CD14-positive monocyte (primary cell): ENCODE results near the gene FAM174B. TPM values are rescaled to one million over a fixed set of nuclear protein-coding genes. Genes with fewer than 3 reads are reported as not detected.

ENCODE experiments used
- DNase-seq, 3 donors: peaks; one replicate each; pipeline ENCODE4 v3.0.0-alpha.2; 2011 to 2022
- H2AFZ ChIP-seq: 2 replicates; pipeline ENCODE4 v1.6.0; 2012; ENCODE audit warnings: mild to moderate bottlenecking, low read depth, low read length, inconsistent platforms; ENCODE audit not compliant: insufficient read depth, poor library complexity, severe bottlenecking
- H3K27ac ChIP-seq, 2 donors: 1 replicate in 1 of 2; 2 replicates in 1 of 2; pipeline ENCODE4 v1.5.1; 2012 to 2013; ENCODE audit warnings: low read length in 2 of 2, control low read depth in 1 of 2, inconsistent platforms in 1 of 2, low read depth in 1 of 2, mild to moderate bottlenecking in 1 of 2
- H3K27me3 ChIP-seq, 2 donors: one replicate each; pipeline versions ENCODE4 v1.6.0 to v1.6.1; 2011 to 2013; ENCODE audit warnings: low read length in 2 of 2; ENCODE audit not compliant: control insufficient read depth in 2 of 2, insufficient read depth in 2 of 2
- H3K36me3 ChIP-seq, 2 donors: replicated peaks in 1 of 2; 1 replicate in 1 of 2; 2 replicates in 1 of 2; pipeline versions ENCODE4 v1.5.1 to v1.6.1; 2012 to 2013; ENCODE audit warnings: low read length in 2 of 2, control low read depth in 1 of 2, inconsistent platforms in 1 of 2, mild to moderate bottlenecking in 1 of 2; ENCODE audit not compliant: insufficient read depth in 2 of 2, control insufficient read depth in 1 of 2
- H3K4me1 ChIP-seq, 2 donors: 1 replicate in 1 of 2; 2 replicates in 1 of 2; pipeline versions ENCODE4 v1.5.1 to v1.6.1; 2012 to 2013; ENCODE audit warnings: low read length in 2 of 2, control low read depth in 1 of 2, inconsistent platforms in 1 of 2, mild to moderate bottlenecking in 1 of 2, moderate library complexity in 1 of 2; ENCODE audit not compliant: insufficient read depth in 2 of 2, control insufficient read depth in 1 of 2
- H3K4me2 ChIP-seq: replicated peaks from 2 replicates; pipeline ENCODE3; 2012; ENCODE audit warnings: low read length, moderate library complexity, mild to moderate bottlenecking; ENCODE audit not compliant: poor library complexity, severe bottlenecking; ENCODE audit errors: extremely low read depth
- H3K4me3 ChIP-seq, 3 experiments: fragments of 200-600 bp in 1 of 3; sonication (generic) in 1 of 3; replicated peaks in 1 of 3; 1 replicate in 2 of 3; 2 replicates in 1 of 3; pipeline ENCODE4 v1.5.1; 2011 to 2013; ENCODE audit warnings: low read length in 3 of 3, mild to moderate bottlenecking in 3 of 3, control low read depth in 2 of 3, low read depth in 2 of 3, inconsistent platforms in 1 of 3, moderate library complexity in 1 of 3
- H3K79me2 ChIP-seq: 2 replicates; pipeline ENCODE4 v1.6.0; 2012; ENCODE audit warnings: mild to moderate bottlenecking, control low read depth, inconsistent platforms, low read length, moderate library complexity; ENCODE audit not compliant: insufficient read depth
- H3K9ac ChIP-seq: 2 replicates; pipeline ENCODE4 v1.6.0; 2017; ENCODE audit warnings: low read length, mild to moderate bottlenecking; ENCODE audit not compliant: insufficient read depth, poor library complexity, severe bottlenecking
- H3K9me3 ChIP-seq, 2 donors: replicated peaks in 1 of 2; 1 replicate in 1 of 2; 2 replicates in 1 of 2; pipeline versions ENCODE4 v1.5.1 to v1.6.1; 2012 to 2013; ENCODE audit warnings: low read length in 2 of 2, control low read depth in 1 of 2; ENCODE audit not compliant: control insufficient read depth in 1 of 2, insufficient read depth in 1 of 2
- H4K20me1 ChIP-seq: 2 replicates; pipeline ENCODE4 v1.6.0; 2012; ENCODE audit warnings: mild to moderate bottlenecking, low read length, control low read depth, moderate library complexity; ENCODE audit not compliant: insufficient read depth
- H3K27ac Mint-ChIP-seq, 7 donors: one replicate each; pipeline ENCODE4 v1.8.0; 2020; ENCODE audit warnings: mild to moderate bottlenecking in 7 of 7, mixed read lengths in 7 of 7, moderate library complexity in 6 of 7, inconsistent platforms in 2 of 7
- H3K27me3 Mint-ChIP-seq, 3 donors: one replicate each; pipeline ENCODE4 v1.8.0; 2021 to 2022; ENCODE audit warnings: low read depth in 3 of 3, mild to moderate bottlenecking in 3 of 3, mixed read lengths in 3 of 3, moderate library complexity in 3 of 3, inconsistent platforms in 1 of 3
- H3K36me3 Mint-ChIP-seq, 2 donors: one replicate each; pipeline ENCODE4 v1.8.0; 2020; ENCODE audit warnings: mixed read lengths in 2 of 2, inconsistent platforms in 1 of 2, mild to moderate bottlenecking in 1 of 2
- H3K4me1 Mint-ChIP-seq: one replicate; pipeline ENCODE4 v1.8.0; 2020; ENCODE audit warnings: mild to moderate bottlenecking, mixed read lengths
- H3K4me3 Mint-ChIP-seq, 2 donors: one replicate each; pipeline ENCODE4 v1.8.0; 2020; ENCODE audit warnings: mild to moderate bottlenecking in 2 of 2, mixed read lengths in 2 of 2, moderate library complexity in 1 of 2
- H3K9me3 Mint-ChIP-seq, 7 donors: one replicate each; pipeline ENCODE4 v1.8.0; 2020 to 2022; ENCODE audit warnings: mixed read lengths in 7 of 7, mild to moderate bottlenecking in 6 of 7, moderate library complexity in 6 of 7, inconsistent platforms in 2 of 7
- CTCF ChIP-seq: fragments of 200-600 bp; IDR thresholded peaks from one replicate; pipeline ENCODE4 v1.8.0; 2022; ENCODE audit warnings: antibody characterized with exemption, mild to moderate bottlenecking
- WGBS: methylation state at CpG from one replicate; pipeline ENCODE4 v1.1.5; 2013; ENCODE audit warnings: missing lambda C conversion rate; ENCODE audit not compliant: insufficient coverage; 5-methylcytosine and 5-hydroxymethylcytosine counted together
- intact Hi-C, 2 donors: fragments of 100-400 bp; cut with micrococcal nuclease; formaldehyde crosslinking; loops; one replicate each; pipeline versions ENCODE4 v1.15.0 to v1.15.1; 2023
- polyA plus RNA-seq, 3 donors: library from polyadenylated mRNA; depleted of rRNA in 1 of 3; unstranded in 2 of 3; stranded (reverse) in 1 of 3; fragments of 300-500 nt in 2 of 3; fragments of >200 nt in 1 of 3; fragmentation: Illumina TruSeq in 2 of 3; gene quantifications; 1 replicate in 2 of 3; 2 replicates in 1 of 3; pipeline ENCODE4 v1.2.3, GENCODE V29; 2012 to 2021

The FAM174B gene
- polyA plus RNA-seq, 3 donors = 2.2 to 4.7 (median 3.2) TPM

GRCh38 chr15:92580521-92580920 is 75.1 kb downstream of the FAM174B start:
- H3K4me3 Mint-ChIP-seq = no peak overlapping the region
- intact Hi-C loops = no loop called here
- TF ChIP-seq CTCF = no peak

GRCh38 chr15:92579931-92580470 is 75.6 kb downstream of the FAM174B start:
- Histone ChIP-seq H3K4me2 (no peak overlapping the region), H3K4me1 (no peaks in the 10 kb centered on the region), H3K36me3 (no peaks in the 10 kb centered on the region), H3K9me3 (no peaks in the 10 kb centered on the region), H4K20me1 (no peaks in the 10 kb centered on the region), H2AFZ (no peak overlapping the region), H3K79me2 (no peaks in the 10 kb centered on the region), H3K27ac (no peak overlapping the region), H3K4me3 (no peak overlapping the region), H3K9ac (no peak overlapping the region), H3K27me3 (no peaks in the 10 kb centered on the region)
- 97% methylated on average over 13 of the region's 15 CpGs for WGBS
- DNase-seq = no peak
- peaks cover 0 to 1% (median 0%) of the 10 kb centered on the region in 7 donors for H3K9me3 Mint-ChIP-seq
- H3K4me3 Mint-ChIP-seq = no peak overlapping the region
- H3K4me1 Mint-ChIP-seq = peaks cover 7% of the 10 kb centered on the region
- no peak for TF ChIP-seq CTCF
- H3K27ac Mint-ChIP-seq = no peak overlapping the region
- H3K27me3 Mint-ChIP-seq = peaks cover 3 to 4% (median 4%) of the 10 kb centered on the region in 3 donors
- no peaks in the 10 kb centered on the region for H3K36me3 Mint-ChIP-seq
- intact Hi-C loops = no loop called here

More at GRCh38 chr15:92580521-92580920, 75.1 kb downstream of the FAM174B start:
- Histone ChIP-seq H3K27me3 (no peaks in the 10 kb centered on the region), H3K79me2 (no peaks in the 10 kb centered on the region), H3K9me3 (no peaks in the 10 kb centered on the region), H2AFZ (no peak overlapping the region), H4K20me1 (no peaks in the 10 kb centered on the region), H3K36me3 (no peaks in the 10 kb centered on the region), H3K27ac (no peak overlapping the region), H3K4me1 (no peaks in the 10 kb centered on the region), H3K4me3 (no peak overlapping the region), H3K4me2 (no peak overlapping the region), H3K9ac (no peak overlapping the region)
- 97% methylated on average over 11 of the region's 12 CpGs for WGBS
- peaks cover 0 to 1% (median 0%) of the 10 kb centered on the region in 7 donors for H3K9me3 Mint-ChIP-seq
- DNase-seq = no peak
- H3K27me3 Mint-ChIP-seq = peaks cover under 1 to 4% (median 2%) of the 10 kb centered on the region in 3 donors
- H3K27ac Mint-ChIP-seq = no peak overlapping the region
- peaks cover 7% of the 10 kb centered on the region for H3K4me1 Mint-ChIP-seq
- H3K36me3 Mint-ChIP-seq = no peaks in the 10 kb centered on the region
